Measurements from ENCODE around the gene AQP7. TPM values are rescaled to one million over a fixed set of nuclear protein-coding genes. Genes with fewer than 3 reads are reported as not detected.
"Not testable (repeated sequence)": the region's sequence is repeated elsewhere in the genome, so short reads cannot be mapped to it uniquely, and the experiment has no call there.

Gene AQP7
- total RNA-seq (under 1 TPM; 0.33 to 0.89 TPM), polyA plus RNA-seq (ENCODE audit: insufficient read length in 2 of 2) (1 to 10 TPM; 1.2 to 3.1 TPM)
- long read RNA-seq, donor 1, result 0 reads
- long read RNA-seq, donor 2, result 0 reads
- long read RNA-seq, donor 3, result 0 reads
- long read RNA-seq, donor 4, partial matches to known transcripts, result 0 of 1 reads
- long read RNA-seq, donor 4, other reads (novel, unspliced or antisense), result 0 of 1 reads

- not testable (repeated sequence) for H3K4me1 ChIP-seq (ENCODE audit: control insufficient read depth, insufficient read depth, low read length); DNase-seq (ENCODE audit: low read depth in 4 of 6, low spot score in 6 of 6); H3K9me3 ChIP-seq (ENCODE audit: control insufficient read depth, insufficient read depth, low read length); H3K27me3 ChIP-seq (ENCODE audit: control insufficient read depth, insufficient read depth, low read length); H3K36me3 ChIP-seq (ENCODE audit: control insufficient read depth, insufficient read depth, low read length); H3K27ac ChIP-seq (ENCODE audit: low read depth, low read length); H3K4me3 ChIP-seq (ENCODE audit: low read depth, low read length)
- 71% methylated on average over 5 of the region's 10 CpGs for WGBS (ENCODE audit: insufficient coverage)
Observed at GRCh38 chr9:33402371-33402770, at the start of gene AQP7. TSS of gene AQP7 (minus strand) at chr9:33402568. CDS start at chr9:33401262, 1,306 bp downstream.

GRCh38 chr9:33450621-33451146 is 48.3 kb upstream of the AQP7 start:
- no peak for DNase-seq (ENCODE audit: low read depth in 4 of 6, low spot score in 6 of 6)
- Histone ChIP-seq H3K27me3 (ENCODE audit: control insufficient read depth, insufficient read depth, low read length) (peaks cover 12% of the 10 kb centered on the region), H3K4me1 (ENCODE audit: control insufficient read depth, insufficient read depth, low read length) (peaks cover 16% of the 10 kb centered on the region), H3K4me3 (ENCODE audit: low read depth, low read length) (no peak overlapping the region), H3K9me3 (ENCODE audit: control insufficient read depth, insufficient read depth, low read length) (no peaks in the 10 kb centered on the region), H3K36me3 (ENCODE audit: control insufficient read depth, insufficient read depth, low read length) (no peaks in the 10 kb centered on the region), H3K27ac (ENCODE audit: low read depth, low read length) (no peak overlapping the region)
- 89% methylated on average over 4 of the region's 4 CpGs for WGBS (ENCODE audit: insufficient coverage)

GRCh38 chr9:33449715-33450114 is 47.3 kb upstream of the AQP7 start:
- no peak overlapping the region for H3K4me3 ChIP-seq (ENCODE audit: low read depth, low read length)
- peaks cover 12% of the 10 kb centered on the region for H3K27me3 ChIP-seq (ENCODE audit: control insufficient read depth, insufficient read depth, low read length)
- WGBS (ENCODE audit: insufficient coverage), result 82% methylated on average over 4 of the region's 5 CpGs
- H3K4me1 ChIP-seq (ENCODE audit: control insufficient read depth, insufficient read depth, low read length), result peaks cover 16% of the 10 kb centered on the region
- no peak overlapping the region for H3K27ac ChIP-seq (ENCODE audit: low read depth, low read length)
- no peaks in the 10 kb centered on the region for H3K36me3 ChIP-seq (ENCODE audit: control insufficient read depth, insufficient read depth, low read length)
- no peaks in the 10 kb centered on the region for H3K9me3 ChIP-seq (ENCODE audit: control insufficient read depth, insufficient read depth, low read length)
- no peak for DNase-seq (ENCODE audit: low read depth in 4 of 6, low spot score in 6 of 6)

- Histone ChIP-seq H3K4me1 (ENCODE audit: control insufficient read depth, insufficient read depth, low read length) (peaks cover 16% of the 10 kb centered on the region), H3K36me3 (ENCODE audit: control insufficient read depth, insufficient read depth, low read length) (no peaks in the 10 kb centered on the region), H3K27me3 (ENCODE audit: control insufficient read depth, insufficient read depth, low read length) (peaks cover 12% of the 10 kb centered on the region), H3K9me3 (ENCODE audit: control insufficient read depth, insufficient read depth, low read length) (no peaks in the 10 kb centered on the region), H3K4me3 (ENCODE audit: low read depth, low read length) (no peak overlapping the region), H3K27ac (ENCODE audit: low read depth, low read length) (no peak overlapping the region)
- WGBS (ENCODE audit: insufficient coverage), result 30% methylated on average over 19 of the region's 20 CpGs
- no peak for DNase-seq (ENCODE audit: low read depth in 4 of 6, low spot score in 6 of 6)
Observed at GRCh38 chr9:33447799-33448553, 45.6 kb upstream of the AQP7 start.

- peaks cover 16% of the 10 kb centered on the region for H3K4me1 ChIP-seq (ENCODE audit: control insufficient read depth, insufficient read depth, low read length)
- H3K4me3 ChIP-seq (ENCODE audit: low read depth, low read length), result peak within 1 kb of the TSS; percentile 18
- H3K27ac ChIP-seq (ENCODE audit: low read depth, low read length), result no peak within 1 kb of the TSS
- peak in 3 of 6 donors; percentile 7 to 62 (median 61) for DNase-seq (ENCODE audit: low read depth in 4 of 6, low spot score in 6 of 6)
- H3K36me3 ChIP-seq (ENCODE audit: control insufficient read depth, insufficient read depth, low read length), result no peaks in the 10 kb centered on the region
- WGBS (ENCODE audit: insufficient coverage), result 2% methylated on average over 49 of the region's 50 CpGs
- peaks cover 12% of the 10 kb centered on the region for H3K27me3 ChIP-seq (ENCODE audit: control insufficient read depth, insufficient read depth, low read length)
- no peaks in the 10 kb centered on the region for H3K9me3 ChIP-seq (ENCODE audit: control insufficient read depth, insufficient read depth, low read length)
Observed at GRCh38 chr9:33446946-33447798, 44.8 kb upstream of the AQP7 start, which contains the start of gene AQP3. TSS of gene AQP3 (minus strand) at chr9:33447593. CDS start at chr9:33447530, 63 bp downstream.

GRCh38 chr9:33446240-33446945 is 44.0 kb upstream of the AQP7 start:
- no peaks in the 10 kb centered on the region for H3K9me3 ChIP-seq (ENCODE audit: control insufficient read depth, insufficient read depth, low read length)
- H3K36me3 ChIP-seq (ENCODE audit: control insufficient read depth, insufficient read depth, low read length), result no peaks in the 10 kb centered on the region
- peaks cover 12% of the 10 kb centered on the region for H3K27me3 ChIP-seq (ENCODE audit: control insufficient read depth, insufficient read depth, low read length)
- H3K4me3 ChIP-seq (ENCODE audit: low read depth, low read length), result no peak overlapping the region
- 70% methylated on average over 12 of the region's 12 CpGs for WGBS (ENCODE audit: insufficient coverage)
- no peak overlapping the region for H3K27ac ChIP-seq (ENCODE audit: low read depth, low read length)
- no peak for DNase-seq (ENCODE audit: low read depth in 4 of 6, low spot score in 6 of 6)
- H3K4me1 ChIP-seq (ENCODE audit: control insufficient read depth, insufficient read depth, low read length), result peaks cover 16% of the 10 kb centered on the region

- Histone ChIP-seq H3K36me3 (ENCODE audit: control insufficient read depth, insufficient read depth, low read length) (no peaks in the 10 kb centered on the region), H3K27me3 (ENCODE audit: control insufficient read depth, insufficient read depth, low read length) (peaks cover 12% of the 10 kb centered on the region), H3K27ac (ENCODE audit: low read depth, low read length) (no peak overlapping the region), H3K9me3 (ENCODE audit: control insufficient read depth, insufficient read depth, low read length) (no peaks in the 10 kb centered on the region), H3K4me1 (ENCODE audit: control insufficient read depth, insufficient read depth, low read length) (peaks cover 16% of the 10 kb centered on the region), H3K4me3 (ENCODE audit: low read depth, low read length) (no peak overlapping the region)
- 76% methylated on average over 7 of the region's 11 CpGs for WGBS (ENCODE audit: insufficient coverage)
- DNase-seq (ENCODE audit: low read depth in 4 of 6, low spot score in 6 of 6), result no peak
Observed at GRCh38 chr9:33445389-33446239, 43.2 kb upstream of the AQP7 start.

GRCh38 chr9:33443464-33444154 is 41.2 kb upstream of the AQP7 start:
- peaks cover 16% of the 10 kb centered on the region for H3K4me1 ChIP-seq (ENCODE audit: control insufficient read depth, insufficient read depth, low read length)
- no peaks in the 10 kb centered on the region for H3K9me3 ChIP-seq (ENCODE audit: control insufficient read depth, insufficient read depth, low read length)
- WGBS (ENCODE audit: insufficient coverage), result 72% methylated on average over 5 of the region's 10 CpGs
- no peak for DNase-seq (ENCODE audit: low read depth in 4 of 6, low spot score in 6 of 6)
- no peaks in the 10 kb centered on the region for H3K36me3 ChIP-seq (ENCODE audit: control insufficient read depth, insufficient read depth, low read length)
- H3K27me3 ChIP-seq (ENCODE audit: control insufficient read depth, insufficient read depth, low read length), result peaks cover 12% of the 10 kb centered on the region
- no peak overlapping the region for H3K27ac ChIP-seq (ENCODE audit: low read depth, low read length)
- no peak overlapping the region for H3K4me3 ChIP-seq (ENCODE audit: low read depth, low read length)

Measured in spinal cord (tissue), 10 donors.